Thymus (tissue), 11 donors: ENCODE measurements around the gene RBP5. TPM values are rescaled to one million over a fixed set of nuclear protein-coding genes. Genes with fewer than 3 reads are reported as not detected.

Experiments
- DNase-seq, 9 donors: peaks; one replicate each; pipeline ENCODE4 v3.0.0-alpha.2; 2013; ENCODE audit warnings: low spot score in 9 of 9, low read depth in 6 of 9, missing footprints in 1 of 9
- H3K27ac ChIP-seq, 2 donors: one replicate each; pipeline ENCODE4 v1.5.1; 2013; ENCODE audit warnings: control low read depth in 1 of 2, low read depth in 1 of 2, low read length in 1 of 2, mild to moderate bottlenecking in 1 of 2, moderate library complexity in 1 of 2
- H3K27me3 ChIP-seq, 2 donors: one replicate each; pipeline ENCODE4 v1.5.1; 2013; ENCODE audit warnings: low read length in 1 of 2; ENCODE audit not compliant: control insufficient read depth in 2 of 2, insufficient read depth in 1 of 2
- H3K36me3 ChIP-seq, 2 donors: one replicate each; pipeline ENCODE4 v1.5.1; 2013; ENCODE audit warnings: low read length in 1 of 2, mild to moderate bottlenecking in 1 of 2, moderate library complexity in 1 of 2; ENCODE audit not compliant: control insufficient read depth in 2 of 2, insufficient read depth in 2 of 2
- H3K4me1 ChIP-seq, 2 donors: one replicate each; pipeline ENCODE4 v1.5.1; 2013; ENCODE audit warnings: low read length in 2 of 2; ENCODE audit not compliant: control insufficient read depth in 2 of 2, insufficient read depth in 2 of 2
- H3K4me3 ChIP-seq, 2 donors: one replicate each; pipeline ENCODE4 v1.5.1; 2013; ENCODE audit warnings: low read length in 2 of 2, control low read depth in 1 of 2, mild to moderate bottlenecking in 1 of 2
- H3K9me3 ChIP-seq, 2 donors: one replicate each; pipeline ENCODE4 v1.5.1; 2013; ENCODE audit warnings: low read length in 1 of 2, mild to moderate bottlenecking in 1 of 2; ENCODE audit not compliant: control insufficient read depth in 2 of 2, insufficient read depth in 1 of 2
- WGBS: extraction: QIAGEN DNeasy Blood & Tissue Kit; methylation state at CpG from one replicate; pipeline ENCODE4 v1.1.7; 2013; 5-methylcytosine and 5-hydroxymethylcytosine counted together
- polyA plus RNA-seq: library from polyadenylated mRNA; stranded (reverse); fragments of 200-250 nt; gene quantifications from one replicate; pipeline ENCODE4 v1.2.3, GENCODE V29; 2013
- total RNA-seq: library from RNA; stranded (reverse); fragments of 120-200 nt; gene quantifications from one replicate; pipeline ENCODE4 v1.2.4, GENCODE V29; 2013
- donor health status: healthy.

The RBP5 gene
- total and polyA plus RNA-seq, 2 donors, result 12.0 to 19.4 TPM

DNA sequence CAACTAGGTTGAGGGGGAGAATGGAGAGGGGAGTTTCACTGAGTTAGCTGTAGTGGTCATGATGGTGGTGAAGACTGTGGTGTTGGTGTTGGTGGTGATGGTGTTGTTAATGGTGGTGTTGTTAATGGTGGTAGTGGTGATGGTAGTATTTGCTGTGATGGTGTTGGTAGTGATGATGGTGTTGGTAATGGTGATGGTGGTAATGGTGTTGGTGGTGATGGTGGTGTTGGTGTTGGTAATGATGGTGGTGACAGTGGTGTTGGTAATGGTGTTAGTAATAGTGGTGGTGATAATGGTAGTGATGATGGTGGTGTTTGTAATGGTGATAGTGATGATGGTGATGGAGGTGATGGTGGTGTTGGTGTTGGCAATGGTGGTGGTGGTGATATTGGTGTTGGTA is 45.6 kb downstream of the RBP5 start:
- Histone ChIP-seq H3K27ac (no peak overlapping the region), H3K36me3 (no peaks in the 10 kb centered on the region), H3K4me1 (no peaks in the 10 kb centered on the region), H3K27me3 (no peaks in the 10 kb centered on the region), H3K9me3 (no peaks in the 10 kb centered on the region), H3K4me3 (no peak overlapping the region)
- no peak for DNase-seq

DNA sequence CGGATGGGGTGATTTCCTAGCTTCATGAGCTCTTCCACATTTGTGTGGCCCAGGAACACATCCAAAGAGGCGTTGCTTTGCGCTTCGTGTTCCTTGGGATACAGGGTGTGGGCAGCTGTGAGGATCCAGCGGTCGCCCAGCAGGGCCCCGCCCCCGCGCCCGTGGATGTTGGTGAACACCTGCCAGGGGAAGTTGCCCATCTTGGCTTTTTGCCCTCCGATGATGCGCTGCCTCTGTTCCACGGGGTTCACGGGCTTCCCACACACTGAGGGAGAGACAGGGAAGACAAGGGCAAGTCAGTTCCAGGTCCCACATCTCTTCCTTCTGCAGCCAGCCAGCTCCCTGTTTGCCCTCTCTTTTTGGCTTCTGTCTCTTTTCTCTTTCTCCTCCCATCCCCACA is 47.7 kb downstream of the RBP5 start:
- no peak for DNase-seq
- WGBS, result 95% methylated on average over 14 of the region's 14 CpGs
- Histone ChIP-seq H3K36me3 (no peaks in the 10 kb centered on the region), H3K9me3 (no peaks in the 10 kb centered on the region), H3K4me1 (no peaks in the 10 kb centered on the region), H3K27me3 (no peaks in the 10 kb centered on the region), H3K27ac (peak overlapping the region in 1 of 2 donors; percentile 3), H3K4me3 (no peak overlapping the region)

DNA sequence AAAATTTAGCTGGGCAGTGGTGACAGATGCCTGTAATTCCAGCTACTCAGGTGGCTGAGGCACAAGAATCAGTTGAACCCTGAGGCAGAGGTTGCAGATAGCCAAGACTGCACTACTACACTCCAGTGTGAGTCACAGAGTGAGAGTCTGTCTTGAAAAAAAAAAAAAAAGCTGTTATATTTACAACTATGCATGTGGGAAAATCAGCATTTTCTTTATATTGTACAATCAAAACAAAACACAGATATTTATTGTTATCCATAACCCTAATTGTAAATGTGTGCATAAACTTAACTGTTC is 48.9 kb downstream of the RBP5 start:
- DNase-seq, result no peak
- H3K4me1 ChIP-seq, result no peaks in the 10 kb centered on the region
- no peak overlapping the region for H3K4me3 ChIP-seq

DNA sequence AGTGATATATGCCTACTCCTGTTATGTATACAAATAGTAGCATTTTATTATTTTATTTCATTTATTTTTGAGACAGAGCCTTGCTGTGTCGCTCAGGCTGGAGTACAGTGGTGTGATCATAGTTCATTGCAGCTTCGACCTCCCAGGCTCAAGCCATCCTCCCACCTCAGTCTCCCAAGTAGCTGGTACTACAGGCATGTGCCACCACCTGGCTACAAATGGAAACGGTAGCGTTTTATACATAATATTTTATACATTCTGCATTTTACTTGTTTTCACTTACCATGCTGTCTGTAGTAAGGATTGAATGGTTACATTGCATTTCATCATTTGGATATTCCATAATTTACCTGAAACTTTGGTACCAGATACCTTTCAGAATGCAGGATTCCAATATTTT is 50.5 kb downstream of the RBP5 start:
- no peak for DNase-seq
- H3K4me3 ChIP-seq, result no peak overlapping the region
- 70% methylated on average over 4 of the region's 4 CpGs for WGBS
- no peak overlapping the region for H3K27ac ChIP-seq
- no peaks in the 10 kb centered on the region for H3K27me3 ChIP-seq
- no peaks in the 10 kb centered on the region for H3K9me3 ChIP-seq
- H3K4me1 ChIP-seq, result no peaks in the 10 kb centered on the region
- no peaks in the 10 kb centered on the region for H3K36me3 ChIP-seq

More for the DNA sequence above, 48.9 kb downstream of the RBP5 start:
- no peak overlapping the region for H3K27ac ChIP-seq
- no peaks in the 10 kb centered on the region for H3K9me3 ChIP-seq
- no peaks in the 10 kb centered on the region for H3K27me3 ChIP-seq
- H3K36me3 ChIP-seq, result no peaks in the 10 kb centered on the region

DNA sequence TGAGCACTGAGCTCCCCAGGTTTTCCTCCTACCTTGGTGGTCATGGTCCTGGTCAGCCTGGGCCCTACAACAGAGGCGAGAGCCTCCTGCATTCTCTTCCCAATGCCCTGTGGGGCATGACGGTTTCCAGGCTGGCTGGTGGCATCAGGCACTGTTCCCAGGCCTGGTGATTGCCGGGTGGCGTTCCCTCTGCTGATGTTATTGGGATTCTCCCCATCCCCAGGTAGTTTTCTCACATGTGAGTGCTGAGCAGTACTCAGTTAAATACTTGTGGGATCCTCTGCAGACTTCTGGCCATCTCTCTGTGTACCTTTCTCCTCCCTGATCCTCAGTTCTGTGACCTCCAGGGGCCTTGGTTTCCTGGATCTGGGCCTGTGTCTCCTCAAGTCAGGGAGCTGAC is 52.2 kb downstream of the RBP5 start:
- H3K4me3 ChIP-seq, result no peak overlapping the region
- H3K27ac ChIP-seq, result no peak overlapping the region
- H3K9me3 ChIP-seq, result no peaks in the 10 kb centered on the region
- H3K27me3 ChIP-seq, result no peaks in the 10 kb centered on the region
- H3K4me1 ChIP-seq, result no peaks in the 10 kb centered on the region
- no peaks in the 10 kb centered on the region for H3K36me3 ChIP-seq
- DNase-seq, result no peak
- 96% methylated on average over 4 of the region's 4 CpGs for WGBS

DNA sequence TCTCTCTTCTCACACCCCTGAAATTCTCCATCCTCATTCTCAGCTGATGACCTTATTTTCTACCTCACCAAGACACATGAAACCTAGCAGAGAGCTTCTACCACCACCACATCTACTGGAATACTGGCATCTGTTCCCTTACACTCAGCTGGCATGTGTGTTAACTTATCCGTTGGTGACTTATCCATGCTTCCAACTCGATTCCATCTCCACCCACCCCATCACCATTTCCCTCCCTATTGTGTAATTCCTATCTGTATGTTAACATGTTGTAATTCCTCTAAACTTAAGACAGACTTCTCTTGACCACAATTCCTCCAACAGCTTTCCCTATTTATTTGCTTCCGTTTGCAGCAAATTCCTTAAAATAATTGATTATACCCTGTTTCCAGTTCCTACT is 52.8 kb downstream of the RBP5 start:
- Histone ChIP-seq H3K4me3 (no peak overlapping the region), H3K27me3 (no peaks in the 10 kb centered on the region), H3K36me3 (no peaks in the 10 kb centered on the region), H3K4me1 (no peaks in the 10 kb centered on the region), H3K9me3 (no peaks in the 10 kb centered on the region), H3K27ac (no peak overlapping the region)
- no peak for DNase-seq
- 94% methylated on average over 3 of the region's 3 CpGs for WGBS

DNA sequence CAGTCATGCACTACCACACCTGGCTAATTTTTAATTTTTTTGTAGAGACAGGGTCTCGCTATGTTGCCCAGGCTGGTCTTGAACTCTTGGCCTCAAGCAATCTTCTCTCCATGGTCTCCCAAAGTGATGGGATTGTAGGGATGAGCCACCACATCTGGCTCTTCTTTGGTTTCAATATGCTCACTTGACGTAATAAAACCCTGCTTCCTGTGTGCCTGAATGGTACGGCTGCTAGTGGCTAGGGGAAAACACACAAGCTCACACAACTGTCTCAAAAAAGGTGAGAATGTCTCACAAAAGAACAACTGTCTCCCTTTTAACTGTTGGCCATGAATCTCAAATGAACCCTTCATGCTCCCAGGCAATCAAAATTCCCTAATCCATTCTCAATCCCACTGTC is 53.2 kb downstream of the RBP5 start:
- Histone ChIP-seq H3K36me3 (no peaks in the 10 kb centered on the region), H3K27me3 (no peaks in the 10 kb centered on the region), H3K27ac (no peak overlapping the region), H3K4me3 (no peak overlapping the region), H3K4me1 (no peaks in the 10 kb centered on the region), H3K9me3 (no peaks in the 10 kb centered on the region)
- 84% methylated on average over 3 of the region's 3 CpGs for WGBS
- DNase-seq, result no peak

DNA sequence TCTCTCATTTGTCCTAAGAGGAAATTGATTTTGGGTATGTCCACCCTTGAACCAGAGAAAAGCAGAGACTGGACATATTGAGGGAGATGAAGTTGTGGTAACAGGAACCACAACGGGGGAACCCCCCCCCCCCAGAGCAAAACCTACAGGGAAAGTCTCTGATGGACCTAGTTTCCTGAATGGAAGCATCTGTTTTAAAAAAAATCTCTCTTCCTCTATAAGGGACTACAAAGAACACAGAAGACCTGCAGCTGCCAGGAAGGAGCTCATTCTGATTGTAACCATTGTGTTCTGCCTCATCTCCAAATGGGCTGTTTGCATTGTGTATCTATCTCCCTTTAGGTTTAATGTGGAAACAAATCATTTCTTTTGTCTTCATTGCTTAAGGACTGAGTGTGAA is 54.7 kb downstream of the RBP5 start:
- H3K9me3 ChIP-seq, result no peaks in the 10 kb centered on the region
- 2% methylated on average over 1 of the region's 1 CpG for WGBS
- no peaks in the 10 kb centered on the region for H3K27me3 ChIP-seq
- no peak for DNase-seq
- H3K27ac ChIP-seq, result no peak overlapping the region
- no peak overlapping the region for H3K4me3 ChIP-seq
- H3K36me3 ChIP-seq, result no peaks in the 10 kb centered on the region
- H3K4me1 ChIP-seq, result no peaks in the 10 kb centered on the region

Other genes with a start within 250 kb of the RBP5 start
- 6.2 TPM for gene LRRC23, start 224.1 kb downstream of the RBP5 start, total RNA-seq
- 11.5 TPM for gene LRRC23, start 224.1 kb downstream of the RBP5 start, polyA plus RNA-seq
- 12.1 TPM for gene ENO2, start 214.3 kb downstream of the RBP5 start, total RNA-seq
- 29.3 TPM for gene ENO2, start 214.3 kb downstream of the RBP5 start, polyA plus RNA-seq
- 1.6 TPM for gene ATN1, start 200.9 kb downstream of the RBP5 start, total RNA-seq
- 30.3 TPM for gene ATN1, start 200.9 kb downstream of the RBP5 start, polyA plus RNA-seq
- not detected for gene RNU7-1, start 185.1 kb downstream of the RBP5 start, total RNA-seq
- not detected for gene RNU7-1, start 185.1 kb downstream of the RBP5 start, polyA plus RNA-seq
- gene C12orf57, start 184.9 kb downstream of the RBP5 start, total RNA-seq, result 446 TPM
- 421 TPM for gene C12orf57, start 184.9 kb downstream of the RBP5 start, polyA plus RNA-seq
- gene PTPN6, start 177.5 kb downstream of the RBP5 start, total RNA-seq, result 147 TPM
- 213 TPM for gene PTPN6, start 177.5 kb downstream of the RBP5 start, polyA plus RNA-seq
- gene PHB2, start 158.2 kb downstream of the RBP5 start, total RNA-seq, result 288 TPM
- 149 TPM for gene PHB2, start 158.2 kb downstream of the RBP5 start, polyA plus RNA-seq
- gene EMG1, start 158.0 kb downstream of the RBP5 start, total RNA-seq, result 56.2 TPM
- 27.6 TPM for gene EMG1, start 158.0 kb downstream of the RBP5 start, polyA plus RNA-seq
- 16.1 TPM for gene LPCAT3, start 110.4 kb downstream of the RBP5 start, total RNA-seq
- gene LPCAT3, start 110.4 kb downstream of the RBP5 start, polyA plus RNA-seq, result 28.2 TPM
- 74.2 TPM for gene C1S, start 68.2 kb downstream of the RBP5 start, total RNA-seq
- gene C1S, start 68.2 kb downstream of the RBP5 start, polyA plus RNA-seq, result 196 TPM
- 51.5 TPM for gene C1R, start 36.4 kb downstream of the RBP5 start, total RNA-seq
- gene C1R, start 36.4 kb downstream of the RBP5 start, polyA plus RNA-seq, result 149 TPM
- 17.4 TPM for gene C1RL, start 19.7 kb downstream of the RBP5 start, total RNA-seq
- gene C1RL, start 19.7 kb downstream of the RBP5 start, polyA plus RNA-seq, result 54.8 TPM
- 16.5 TPM for gene CLSTN3, start 1.5 kb upstream of the RBP5 start, total RNA-seq
- gene CLSTN3, start 1.5 kb upstream of the RBP5 start, polyA plus RNA-seq, result 25.3 TPM
- gene PEX5, start 60.8 kb upstream of the RBP5 start, total RNA-seq, result 40.8 TPM
- 31.6 TPM for gene PEX5, start 60.8 kb upstream of the RBP5 start, polyA plus RNA-seq
- gene ACSM4, start 175.2 kb upstream of the RBP5 start, total RNA-seq, result not detected
- gene ACSM4, start 175.2 kb upstream of the RBP5 start, polyA plus RNA-seq, result not detected